Uterus (tissue), 2 donors: Measurements from ENCODE around the gene PLCG1.

Experiments used
- CTCF ChIP-seq, 4 experiments: fragments of 200-600 bp in 2 of 4; fragments of 450-650 bp in 2 of 4; sonication (generic) in 2 of 4; IDR thresholded peaks; one replicate each; pipeline ENCODE4 v1.5.1; 2016 to 2019; ENCODE audit warnings: antibody characterized with exemption in 4 of 4, mild to moderate bottlenecking in 2 of 4, moderate library complexity in 1 of 4
- POLR2A ChIP-seq, 2 donors: fragments of 450-650 bp; IDR thresholded peaks; one replicate each; pipeline ENCODE4 v1.6.1; 2016; ENCODE audit warnings: antibody characterized with exemption in 2 of 2, mild to moderate bottlenecking in 1 of 2, moderate library complexity in 1 of 2

DNA sequence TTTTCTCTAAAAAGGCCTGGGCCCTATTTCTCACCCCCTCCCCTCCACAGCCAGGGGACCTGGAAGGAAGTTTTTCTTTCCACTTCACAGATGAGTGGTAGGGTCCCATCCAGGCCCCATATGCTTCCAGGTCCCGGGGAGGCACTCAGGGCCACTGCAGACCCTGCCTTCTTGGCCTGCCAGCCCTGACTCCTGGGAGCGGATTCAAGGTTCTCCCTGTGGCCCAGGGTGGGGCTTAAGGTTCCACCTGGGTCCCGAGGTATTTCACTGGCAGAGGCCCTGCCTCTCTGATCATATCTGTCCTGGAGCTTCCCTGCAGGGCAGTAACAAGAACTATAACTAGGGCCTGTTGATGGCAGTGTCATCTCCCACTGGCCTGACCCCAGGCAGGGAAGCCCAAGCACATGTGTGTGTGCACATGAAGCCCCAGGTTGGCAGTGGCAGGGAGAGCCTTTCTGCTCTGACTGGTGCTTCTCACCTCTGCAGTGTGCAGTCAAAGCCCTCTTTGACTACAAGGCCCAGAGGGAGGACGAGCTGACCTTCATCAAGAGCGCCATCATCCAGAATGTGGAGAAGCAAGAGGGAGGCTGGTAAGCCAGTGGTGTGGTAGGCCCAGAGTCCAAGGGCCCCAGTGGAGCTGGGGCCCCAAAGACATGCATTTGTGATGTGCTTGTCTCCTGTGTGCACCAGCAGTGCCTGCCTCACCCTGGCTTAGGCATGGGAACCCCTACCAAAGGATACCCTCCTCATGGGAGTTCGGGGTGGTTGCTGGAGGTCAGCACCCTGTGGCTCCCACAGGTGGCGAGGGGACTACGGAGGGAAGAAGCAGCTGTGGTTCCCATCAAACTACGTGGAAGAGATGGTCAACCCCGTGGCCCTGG lies 31.2 kb downstream of the PLCG1 start:
- TF ChIP-seq CTCF (IDR thresholded peaks at IDR 0.05) (no peak), POLR2A (IDR thresholded peaks at IDR 0.05) (no peak)
